NCI-H2107 (cell line): Measurements from ENCODE around the gene S100PBP.

Experiments
- DNase-seq: peaks from one replicate; lab custom pipeline; 2025; lab: John Stamatoyannopoulos, UW

Gene S100PBP

DNA sequence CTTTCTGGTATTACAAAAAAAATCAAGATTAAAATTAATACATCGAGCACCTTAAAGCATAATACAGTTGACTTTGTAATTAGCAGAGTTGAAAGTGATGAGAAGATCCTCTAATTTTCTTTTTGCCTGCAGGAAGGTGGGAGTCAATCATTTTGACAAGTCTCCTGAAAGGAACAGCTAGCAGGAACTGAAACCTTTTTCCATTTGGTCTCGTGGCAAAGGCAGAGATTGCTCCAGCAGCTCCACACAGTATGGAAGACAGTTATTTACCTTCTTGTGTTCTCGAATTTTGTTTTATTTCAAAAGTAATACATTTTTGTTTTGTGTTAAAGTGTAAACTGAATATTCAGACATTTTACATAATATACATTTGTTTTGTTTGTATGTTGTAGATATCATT is 7.7 kb downstream of the S100PBP start:
- DNase-seq: no peak

DNA sequence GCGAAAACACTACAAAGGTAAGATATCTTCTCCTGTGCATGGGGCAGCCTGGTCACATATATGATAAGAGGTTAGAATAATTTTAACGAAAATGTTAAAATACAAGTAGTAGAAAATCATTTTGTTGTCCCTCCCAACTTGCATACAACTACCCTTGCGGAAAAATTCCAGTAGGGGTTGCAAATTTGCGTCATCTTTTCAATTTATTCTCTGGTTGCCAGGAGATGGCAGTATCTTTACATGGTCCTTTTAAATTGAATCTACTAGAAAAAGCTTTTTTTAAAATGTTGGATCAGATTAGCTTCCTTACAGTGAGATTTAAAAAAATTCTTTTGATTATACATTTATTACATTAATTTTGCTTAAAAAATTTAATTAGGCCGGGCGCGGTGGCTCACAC is 10.9 kb downstream of the S100PBP start:
- DNase-seq: no peak

DNA sequence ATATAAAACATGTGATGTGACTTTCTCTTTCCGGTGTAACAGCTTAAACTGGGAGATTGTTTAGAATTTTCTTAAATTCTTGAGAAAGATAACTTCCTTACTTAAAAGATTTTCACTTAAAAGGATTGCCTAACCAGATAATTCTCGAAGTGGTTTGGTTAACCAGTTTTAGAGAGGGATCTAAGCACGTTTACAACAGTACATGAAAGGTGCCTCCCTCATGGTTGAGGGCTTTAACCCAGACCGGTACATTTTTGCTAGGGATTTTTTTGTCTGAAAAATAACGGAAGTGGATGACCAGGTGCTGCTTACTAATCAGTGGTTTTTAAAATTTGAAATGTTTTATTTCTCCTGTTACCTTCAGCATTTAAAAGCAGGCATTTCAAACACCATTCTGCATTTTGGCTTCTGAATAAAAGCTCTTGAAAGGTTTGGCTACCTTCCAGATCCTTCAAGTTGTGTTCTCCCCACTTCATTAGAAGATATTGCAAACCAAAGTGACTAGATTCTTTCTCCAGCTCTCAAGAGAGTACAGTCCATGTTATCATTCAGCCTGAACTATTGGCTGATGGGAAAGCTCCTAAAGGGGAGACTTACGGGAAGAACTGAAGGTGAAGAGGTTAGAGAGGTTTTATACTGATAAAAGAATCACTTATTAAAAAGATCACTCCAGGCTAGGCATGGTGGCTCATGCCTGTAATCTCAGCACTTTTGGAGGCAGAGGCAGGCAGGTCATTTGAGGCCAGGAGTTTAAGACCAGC is 12.8 kb downstream of the S100PBP start:
- DNase-seq: peak; percentile 59

DNA sequence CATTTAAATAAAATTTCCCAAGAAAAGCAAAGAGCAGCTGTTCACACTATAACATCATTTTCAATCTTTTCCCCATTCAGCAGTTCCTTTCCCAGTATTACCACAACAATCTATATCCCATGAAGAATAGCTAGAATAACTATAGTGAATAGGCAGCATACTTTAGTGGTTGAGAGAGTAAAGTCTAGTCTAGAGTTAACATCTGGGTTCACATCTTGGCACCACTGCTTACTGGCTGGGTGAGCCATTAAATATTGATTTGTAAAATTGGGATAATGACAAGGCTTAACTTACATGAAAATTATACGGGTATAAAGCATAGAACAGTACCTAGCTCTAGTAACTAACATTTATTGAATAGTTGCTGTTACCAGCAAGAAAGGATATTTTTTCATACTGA is 14.4 kb downstream of the S100PBP start:
- DNase-seq: no peak

DNA sequence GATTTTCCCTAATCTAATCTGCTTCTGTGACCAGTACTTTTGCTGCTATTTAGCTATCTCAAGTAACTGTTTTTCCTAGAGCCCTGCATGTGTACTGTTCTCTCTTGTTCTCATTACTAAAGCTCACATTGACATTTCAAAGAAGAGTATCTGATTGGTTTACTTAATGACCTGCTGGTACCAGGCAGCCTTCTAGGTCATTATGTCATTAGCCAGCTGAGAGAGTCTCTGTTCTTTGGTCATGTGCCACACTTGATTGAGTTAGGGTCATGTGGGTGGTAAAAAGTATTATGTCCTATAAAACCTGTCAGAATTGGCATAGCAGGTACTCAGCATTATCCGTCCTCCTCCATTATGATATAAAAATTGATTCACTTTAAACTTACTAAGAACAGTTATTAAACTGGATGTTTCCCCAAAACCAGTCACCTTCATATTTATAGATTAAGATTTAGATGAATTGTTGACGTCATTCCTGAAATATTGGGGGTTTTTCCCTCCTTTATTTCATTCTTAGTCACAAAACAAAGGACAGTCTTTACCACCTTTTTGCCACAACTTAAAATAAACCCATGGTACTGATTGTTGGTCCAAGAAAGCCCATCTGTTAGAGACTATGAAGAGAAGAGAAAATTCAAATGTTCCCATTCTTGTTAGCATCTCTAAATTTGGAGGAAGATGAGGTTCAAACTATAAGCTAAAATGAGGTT is 31.1 kb downstream of the S100PBP start:
- no peak for DNase-seq

DNA sequence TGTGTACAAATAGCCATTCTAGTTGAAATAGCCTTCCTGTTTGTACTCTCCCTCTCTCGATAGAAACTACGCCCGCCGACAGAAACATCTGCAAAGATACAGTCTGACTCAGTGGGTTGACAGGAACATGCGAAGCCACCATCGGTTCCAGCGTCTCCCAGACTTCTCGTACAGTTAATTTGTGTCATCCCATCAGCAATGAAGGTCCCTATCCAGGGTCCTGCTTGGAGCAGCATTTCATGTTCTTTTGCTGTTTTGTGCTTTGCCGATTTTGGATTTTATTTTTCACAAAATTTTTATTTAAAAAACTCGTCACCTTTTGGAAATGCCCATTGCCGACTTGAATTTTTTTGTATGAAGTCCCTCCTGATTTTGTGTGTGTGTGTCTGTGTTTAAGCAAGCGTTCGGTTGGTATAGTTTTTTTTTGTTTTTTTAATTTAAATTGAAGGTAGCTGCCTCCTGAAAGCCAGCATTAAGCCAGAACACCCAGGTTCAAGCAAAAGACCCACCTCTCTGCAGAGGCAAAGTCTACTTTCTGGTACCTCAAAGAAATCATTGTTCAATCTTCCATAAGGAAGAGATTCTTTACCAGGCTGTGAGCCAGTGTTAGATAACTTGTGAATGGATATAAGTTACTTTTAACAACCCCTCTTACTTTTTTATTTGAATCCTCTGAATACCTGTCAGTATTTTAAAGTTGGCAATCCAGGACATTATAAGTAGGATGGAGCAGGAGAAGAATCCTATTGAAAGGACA is 38.6 kb downstream of the S100PBP start:
- no peak for DNase-seq

DNA sequence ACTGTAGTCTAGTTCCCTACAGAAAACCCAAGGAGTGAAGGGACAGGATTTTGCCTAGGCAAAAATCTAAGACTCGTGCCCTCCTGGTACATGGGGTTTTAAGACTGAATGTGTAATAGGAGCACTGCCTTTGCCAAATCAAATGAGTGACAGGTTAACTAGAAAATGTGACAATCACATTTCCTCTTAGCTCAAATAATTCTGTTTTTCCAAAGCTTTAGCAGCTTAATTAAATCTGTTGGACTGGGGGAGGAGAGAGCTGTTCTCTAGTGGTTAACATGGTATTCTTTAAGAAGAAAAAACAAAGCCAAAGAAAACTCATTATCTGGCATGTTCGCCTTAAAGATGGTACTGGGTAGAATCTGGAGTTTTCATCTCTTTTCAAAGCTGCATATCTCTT is 40.7 kb downstream of the S100PBP start:
- no peak for DNase-seq

DNA sequence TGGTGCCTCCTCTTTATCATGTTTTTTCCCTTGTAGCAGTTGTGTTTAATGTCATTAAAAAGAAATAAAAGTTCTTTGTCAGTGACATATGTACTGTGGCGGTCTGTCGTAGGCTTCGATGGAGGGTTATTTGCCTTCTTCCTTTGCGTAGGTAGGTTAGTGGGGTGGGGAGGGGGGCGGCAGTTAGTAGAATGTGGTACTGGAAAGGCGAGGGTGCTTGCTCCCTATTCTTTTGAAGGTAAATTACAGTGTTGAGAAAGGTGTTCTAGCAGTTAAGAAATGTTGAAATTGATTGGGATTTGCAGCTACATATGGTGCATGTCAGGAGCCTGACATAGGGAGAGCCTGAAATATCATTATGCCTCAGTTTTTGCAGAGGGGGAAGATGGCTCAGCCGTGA is 41.3 kb downstream of the S100PBP start:
- no peak for DNase-seq

DNA sequence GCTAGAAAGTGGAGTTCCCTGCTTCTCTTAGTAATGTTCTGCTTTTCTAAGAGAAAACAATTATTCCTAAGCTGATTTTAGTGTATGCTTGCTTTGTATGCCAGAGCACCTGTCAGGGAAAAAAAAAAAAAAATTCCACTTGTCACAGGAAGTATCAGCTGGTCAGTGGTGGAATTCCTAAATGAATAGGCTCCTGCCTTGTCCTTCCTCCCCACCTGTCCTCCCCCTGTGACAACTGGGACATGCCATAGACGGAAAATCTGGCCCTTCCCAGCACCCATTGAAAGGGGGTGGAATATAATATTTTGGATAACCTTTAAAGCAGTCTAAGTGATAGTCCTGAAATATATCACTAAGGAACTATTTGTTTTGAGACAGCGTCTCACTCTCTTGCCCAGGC is 42.5 kb downstream of the S100PBP start:
- DNase-seq: no peak

DNA sequence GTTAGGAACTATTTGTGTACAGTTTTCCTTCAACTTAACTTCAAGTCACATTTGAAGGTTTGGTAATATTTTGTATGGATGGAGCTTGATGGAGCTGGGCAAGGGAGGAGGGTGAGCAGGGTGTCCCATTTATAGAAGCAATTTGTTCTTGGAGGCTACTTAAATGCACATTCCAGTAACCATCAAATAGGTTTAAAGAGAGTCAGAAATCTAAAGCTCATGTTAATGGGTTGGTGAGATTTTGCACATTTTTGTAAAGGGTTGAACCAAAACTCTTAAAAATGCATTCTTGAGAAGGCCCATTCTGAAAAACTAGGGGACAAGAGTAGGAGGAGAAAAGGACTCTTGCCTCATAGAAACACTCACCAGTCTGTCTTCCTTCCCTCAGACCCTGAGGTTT is 43.1 kb downstream of the S100PBP start:
- DNase-seq: no peak

DNA sequence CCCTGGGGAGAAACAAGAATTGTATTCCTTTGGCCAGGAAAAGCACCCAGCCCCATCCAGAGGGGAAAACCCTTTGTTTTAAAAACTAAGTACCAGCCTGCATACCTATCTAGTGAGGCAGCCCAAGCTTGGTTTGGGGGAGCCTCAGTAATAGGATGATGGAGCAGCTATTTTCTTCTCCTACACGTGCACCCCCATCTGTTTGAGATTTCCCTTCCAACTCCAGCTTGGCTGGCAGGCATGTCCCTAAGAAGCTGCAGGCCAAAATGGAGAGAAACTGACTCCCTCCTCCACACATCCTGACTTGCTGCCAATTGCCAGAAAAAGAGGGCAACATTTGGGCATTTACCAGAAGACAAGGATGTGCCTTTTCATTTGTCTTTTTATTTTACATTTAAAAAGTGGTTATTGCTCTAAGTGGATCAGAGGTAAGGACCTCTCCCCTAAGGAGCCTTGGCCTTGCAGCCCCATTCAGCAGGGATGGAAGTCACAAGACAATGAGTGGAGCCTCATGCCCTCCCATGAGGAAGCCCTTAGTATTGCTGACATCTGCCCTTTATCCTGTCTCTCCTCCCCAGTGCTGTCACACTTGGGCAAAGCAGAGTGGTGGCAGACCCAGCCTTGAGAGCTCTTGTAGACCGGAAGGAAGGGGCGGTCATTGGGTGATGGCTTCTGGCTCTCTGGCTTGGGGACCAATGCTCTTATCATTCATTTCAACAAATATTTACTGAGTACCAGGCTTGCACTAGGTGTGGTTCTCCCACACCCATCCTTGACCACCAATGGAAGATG is 44.6 kb downstream of the S100PBP start:
- DNase-seq: no peak

DNA sequence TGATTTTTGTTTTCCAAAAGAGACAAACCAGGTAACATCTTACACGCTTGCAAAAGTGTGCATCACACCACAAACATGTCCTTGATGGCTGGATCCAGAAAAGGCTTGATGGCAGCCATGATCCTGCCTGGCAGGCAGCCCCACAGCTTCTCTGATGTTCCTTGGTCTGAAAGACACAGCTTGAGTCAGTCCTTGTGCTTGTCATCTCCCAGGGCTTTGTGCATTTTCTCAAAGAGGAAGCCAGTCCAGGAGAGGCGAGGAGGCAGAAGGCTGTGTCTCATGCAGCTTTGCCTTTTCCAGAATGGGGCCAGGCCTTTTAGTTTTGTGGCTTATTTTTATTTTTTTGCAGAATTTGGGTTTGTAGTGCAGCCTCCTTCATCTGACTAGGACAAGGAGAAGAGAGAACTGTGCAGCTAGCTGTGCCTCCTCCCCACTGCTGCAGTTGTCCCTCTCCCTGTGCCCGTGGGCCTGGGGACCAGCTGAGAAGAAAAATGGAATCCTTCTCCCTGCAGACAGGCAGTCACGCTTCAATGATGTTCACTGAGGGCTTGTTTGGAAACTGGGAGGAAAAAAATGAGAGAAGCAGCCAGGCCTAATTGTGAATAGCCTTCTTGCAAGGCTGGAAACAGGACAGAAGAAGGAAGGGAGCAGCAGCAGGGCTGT is 45.9 kb downstream of the S100PBP start:
- DNase-seq: no peak

DNA sequence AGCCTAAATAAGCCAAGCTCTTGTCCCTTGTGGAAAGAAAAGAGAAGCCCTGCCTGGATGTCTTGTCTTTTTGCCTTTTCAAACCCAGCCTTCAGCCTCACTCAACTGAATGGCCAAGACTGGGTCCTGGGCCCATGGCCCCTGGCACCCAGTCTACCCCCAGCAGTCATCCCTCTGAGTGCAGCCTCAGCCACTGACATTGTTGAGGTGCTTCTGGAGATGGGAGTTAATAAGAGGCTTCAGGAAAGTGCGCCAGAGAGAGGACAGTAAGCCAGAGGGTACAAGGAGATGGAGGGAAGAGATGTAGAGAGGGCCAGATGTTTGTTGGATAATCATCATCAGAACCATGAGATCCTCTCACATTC is 46.4 kb downstream of the S100PBP start:
- no peak for DNase-seq

DNA sequence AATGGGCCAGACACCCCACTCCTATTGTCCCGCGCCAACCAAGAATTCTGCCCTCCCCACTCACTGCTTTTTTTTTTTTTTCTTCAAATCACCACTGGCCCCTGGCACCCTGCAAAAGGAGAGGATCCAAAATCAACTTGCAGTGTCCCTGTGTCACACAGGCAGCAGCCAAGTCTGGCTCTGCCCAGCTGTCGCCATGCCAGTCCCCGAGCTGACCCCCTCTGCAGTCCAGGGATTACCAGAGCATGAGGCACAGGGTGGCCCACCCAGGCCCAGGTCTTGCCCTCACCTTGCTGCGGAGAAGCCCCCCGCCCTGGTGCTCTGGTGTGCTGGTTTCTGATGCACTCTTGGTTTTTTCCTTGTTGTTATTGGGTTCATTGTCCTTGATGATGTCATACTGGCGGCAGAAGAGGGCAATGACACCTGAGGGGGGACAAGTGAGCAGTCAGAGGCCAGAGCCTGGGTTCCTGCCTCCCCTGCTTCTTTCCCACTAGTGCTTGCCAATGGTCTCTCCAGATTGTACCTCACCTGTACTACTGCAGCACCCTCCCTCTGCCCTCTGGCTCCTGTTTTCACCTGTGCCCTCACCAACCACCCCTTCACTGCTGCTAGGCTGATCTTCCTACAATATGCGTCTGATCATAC is 47.0 kb downstream of the S100PBP start:
- no peak for DNase-seq

DNA sequence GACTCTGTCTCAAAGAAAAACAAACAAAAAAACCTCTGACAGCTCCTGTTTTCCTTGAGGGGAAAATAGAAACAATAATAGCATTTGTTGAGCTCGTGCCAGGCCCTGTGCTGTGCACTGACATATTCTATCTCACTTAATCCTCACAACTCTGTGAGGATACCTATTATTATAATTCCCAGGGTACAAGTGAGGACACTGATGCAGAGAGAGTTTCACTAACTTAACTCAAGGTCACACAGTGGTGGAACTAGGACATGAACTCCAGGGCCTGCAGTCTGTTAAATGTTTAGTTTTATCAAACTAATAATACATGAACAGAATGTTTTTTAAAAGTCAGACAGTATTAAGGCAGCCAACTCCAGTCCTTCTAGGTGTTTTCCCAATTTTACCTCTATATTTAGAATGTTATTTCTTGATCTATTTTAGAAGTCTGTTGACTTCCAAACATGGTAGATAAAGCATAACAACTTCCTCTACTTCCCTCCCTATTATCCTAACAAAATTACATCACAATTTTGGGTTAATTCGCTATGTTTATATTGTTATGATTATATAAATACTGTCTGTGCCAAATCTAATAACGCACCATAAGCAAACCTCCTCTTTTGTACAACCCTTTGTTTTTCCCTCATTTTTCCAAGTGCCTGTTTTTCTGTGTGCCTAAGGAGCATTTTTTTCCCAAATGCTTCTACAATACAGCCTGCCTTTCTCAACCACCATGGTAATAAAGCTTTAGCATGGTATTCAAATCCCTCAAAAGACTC is 48.4 kb downstream of the S100PBP start:
- DNase-seq: no peak

DNA sequence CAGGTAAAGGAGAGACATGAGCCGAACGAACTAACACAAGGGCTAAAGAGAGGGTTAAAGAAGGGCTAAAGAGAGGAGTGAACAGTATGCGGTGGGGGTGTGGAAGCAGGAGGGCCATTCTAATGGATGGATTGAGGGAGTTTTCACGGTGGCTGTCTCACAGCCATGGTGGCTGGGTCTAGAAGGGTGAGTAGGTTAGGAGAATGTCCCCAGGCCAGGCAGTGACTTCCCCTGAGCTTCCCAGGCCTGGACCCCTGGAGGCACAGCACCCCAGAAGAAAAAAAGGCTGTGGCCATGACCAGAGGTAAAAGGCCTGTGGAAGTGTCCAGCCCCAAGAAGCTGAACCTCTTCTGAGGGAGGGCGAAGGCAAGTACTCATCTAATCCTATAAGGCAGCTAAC is 49.7 kb downstream of the S100PBP start:
- DNase-seq: no peak

DNA sequence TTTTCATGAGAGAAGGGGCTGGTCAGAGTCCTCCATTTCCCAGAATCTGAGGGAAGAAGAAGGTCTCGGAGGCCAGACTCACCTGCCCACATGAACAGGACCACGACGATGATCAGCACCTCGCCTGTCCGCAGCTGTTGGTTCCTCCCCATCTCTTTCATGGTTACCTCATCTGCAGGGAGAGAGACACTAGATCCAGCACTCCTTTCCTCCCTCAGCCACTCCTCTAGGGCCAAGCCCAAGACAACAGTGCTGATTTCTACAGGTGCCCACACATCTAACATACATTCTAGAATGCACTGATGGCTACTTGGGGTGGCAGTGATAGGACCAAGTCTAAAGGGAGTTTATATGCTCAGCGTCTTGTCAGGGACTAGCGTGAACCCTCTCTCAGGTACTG is 50.2 kb downstream of the S100PBP start:
- DNase-seq: no peak

DNA sequence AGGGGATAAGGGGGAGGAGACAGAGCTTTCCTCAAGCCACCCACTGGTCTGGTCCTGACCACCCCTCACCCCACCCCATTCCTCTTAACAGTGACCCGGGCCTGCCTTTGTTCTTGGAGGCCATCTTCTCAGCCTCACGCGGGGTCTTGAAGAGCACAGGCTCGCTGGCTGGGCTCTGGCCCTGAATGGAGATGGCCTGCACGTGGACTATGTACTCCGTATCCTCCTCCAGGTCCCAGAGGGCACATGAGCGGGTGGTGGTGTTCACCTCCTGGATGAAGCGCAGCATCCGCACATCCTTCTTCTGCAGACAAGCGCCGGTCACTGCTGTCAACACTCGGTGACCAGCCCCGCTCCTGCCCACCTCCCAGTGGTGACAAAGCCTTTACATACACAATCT is 50.6 kb downstream of the S100PBP start:
- no peak for DNase-seq

DNA sequence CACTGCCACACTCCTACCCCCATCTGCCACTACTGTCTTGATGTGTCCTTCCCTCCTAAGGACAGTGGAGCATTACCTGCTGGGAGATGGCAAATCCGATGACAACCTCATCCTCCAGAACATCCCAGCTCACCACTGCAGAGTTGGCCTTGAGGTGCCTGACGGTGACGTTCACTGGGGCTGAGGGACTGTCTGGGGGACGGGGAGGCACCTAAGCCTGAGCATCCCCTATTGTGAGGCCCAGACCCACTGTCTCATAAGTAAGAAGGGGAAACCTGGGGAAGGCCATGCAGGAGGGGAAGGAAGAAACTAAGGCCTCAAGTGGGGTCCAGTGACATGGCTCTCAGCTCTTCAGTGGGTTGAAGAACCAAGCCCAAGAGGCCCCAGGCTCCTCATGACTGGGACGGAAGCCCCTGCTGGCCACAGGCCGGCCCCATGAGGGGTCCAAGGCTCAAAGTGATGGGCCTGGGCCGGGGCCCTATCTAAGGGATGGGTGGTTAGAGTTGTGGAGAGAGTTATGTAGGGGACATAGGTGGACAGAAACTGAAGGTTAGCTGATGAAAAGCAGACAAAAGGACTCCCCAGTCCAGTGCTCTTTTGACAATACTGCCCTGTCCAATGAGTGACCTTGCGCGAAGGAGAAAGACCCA is 51.5 kb downstream of the S100PBP start:
- no peak for DNase-seq
